SIG-M5 treated with dmso at 0.1 percent for 504 hours (cell line): Measurements from ENCODE around the gene TXNL1.

Experiments used
- DNase-seq: peaks from one replicate; lab custom pipeline; 2025; ENCODE audit not compliant: unreplicated experiment; lab: John Stamatoyannopoulos, UW

TXNL1 gene

GRCh38 chr18:56570978-56571377 lies 67.4 kb downstream of the TXNL1 start:
- DNase-seq, result no peak

DNA sequence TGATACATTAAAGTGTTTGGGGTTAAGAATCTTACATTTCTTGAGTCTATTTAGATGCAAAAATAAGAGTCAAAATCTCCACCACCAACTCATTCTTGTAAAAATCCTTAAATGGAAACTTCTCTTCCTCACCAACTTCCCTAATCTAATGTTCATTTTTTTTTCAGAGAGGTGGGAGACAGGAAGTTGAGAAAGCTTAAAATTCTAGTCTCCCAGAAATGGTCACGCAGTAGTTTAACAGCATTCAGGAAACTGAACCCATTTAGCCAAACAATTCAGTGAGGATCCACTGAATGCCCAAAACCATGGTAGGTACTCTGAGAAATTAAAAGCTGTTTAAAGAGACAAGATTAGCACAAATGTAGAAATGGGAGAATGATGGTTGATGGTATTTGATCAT lies 69.0 kb downstream of the TXNL1 start:
- peak; percentile 29 for DNase-seq

GRCh38 chr18:56568986-56569385 lies 69.4 kb downstream of the TXNL1 start:
- peak; percentile 67 for DNase-seq

DNA sequence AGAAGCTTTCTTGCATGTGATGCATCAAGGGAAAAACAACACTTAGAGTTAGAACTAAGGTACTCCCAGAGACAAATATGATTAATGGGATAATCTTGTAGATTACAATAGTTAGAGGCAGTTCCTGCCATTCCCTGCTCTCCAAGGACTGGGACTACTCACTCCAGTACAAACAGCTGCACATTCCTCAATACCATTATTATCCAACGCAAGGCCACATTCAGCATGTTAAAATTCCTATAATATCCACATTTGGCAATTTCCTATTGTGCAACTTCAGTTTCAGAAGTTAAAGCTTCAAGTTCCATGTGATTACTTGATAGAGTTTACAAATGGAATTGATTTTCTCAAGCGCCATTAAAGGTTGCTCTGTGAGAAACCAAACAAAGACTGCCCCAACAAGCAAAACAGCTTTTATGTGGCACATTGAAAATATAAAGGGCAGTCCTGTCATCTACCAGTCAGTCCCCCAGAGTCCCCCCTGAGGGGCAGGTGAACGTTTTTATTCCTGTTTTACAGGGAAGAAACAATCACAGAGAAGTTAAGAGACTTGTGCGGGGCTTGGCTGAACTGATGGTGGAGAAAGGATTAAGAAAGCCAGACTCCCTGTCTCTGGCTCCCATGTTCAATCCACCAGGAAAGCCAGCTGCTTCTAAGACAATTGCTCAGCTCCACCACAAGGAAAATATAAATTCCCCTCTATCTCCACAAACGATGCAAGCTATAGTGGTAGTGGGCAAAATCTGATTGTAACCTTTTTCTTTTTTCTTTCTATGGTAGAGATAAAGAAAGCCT lies 72.6 kb downstream of the TXNL1 start:
- DNase-seq, result no peak

DNA sequence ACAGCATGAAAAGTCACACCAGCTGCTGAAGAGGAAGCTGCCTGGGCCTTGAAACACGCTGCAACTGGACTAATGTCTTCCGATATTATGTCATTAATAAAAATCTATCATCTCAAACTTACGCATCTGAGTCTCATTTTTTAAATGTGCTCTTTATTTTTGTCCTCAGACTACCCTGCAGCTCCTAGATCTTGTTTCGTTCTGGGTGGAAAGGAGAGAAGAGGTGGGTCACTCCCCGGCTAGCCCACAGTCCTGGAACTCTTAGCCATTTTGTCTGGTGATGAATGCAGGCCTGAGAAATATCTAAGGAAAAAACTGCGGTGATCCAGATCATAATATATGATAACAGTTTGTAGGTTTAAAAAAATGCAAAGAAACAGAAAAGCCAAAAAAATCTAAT lies 73.3 kb downstream of the TXNL1 start:
- DNase-seq, result no peak

DNA sequence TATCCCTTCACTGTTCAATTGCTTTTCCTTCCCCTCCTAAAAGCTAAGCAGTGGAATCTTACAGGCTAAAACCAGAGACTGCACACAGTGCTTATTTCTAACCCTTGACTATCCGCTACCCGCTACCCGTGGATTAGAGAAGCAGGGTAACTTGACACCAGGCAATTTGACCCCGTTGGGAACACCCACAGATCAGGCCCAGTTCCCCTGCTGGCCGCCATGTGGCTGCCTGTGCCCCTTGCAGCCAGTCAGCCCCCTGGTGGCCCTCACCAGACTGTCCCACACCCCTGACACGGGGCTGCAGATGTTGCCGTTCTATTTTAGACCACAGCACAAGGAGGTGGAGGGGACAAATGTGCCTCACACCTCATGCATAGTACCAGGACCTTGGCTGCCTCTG lies 74.8 kb downstream of the TXNL1 start:
- DNase-seq, result no peak

- DNase-seq, result no peak
Observed at GRCh38 chr18:56562479-56562878, 75.9 kb downstream of the TXNL1 start.

- DNase-seq, result no peak
Observed at GRCh38 chr18:56560992-56561391, 77.4 kb downstream of the TXNL1 start.

- no peak for DNase-seq
Observed at GRCh38 chr18:56559044-56559443, 79.3 kb downstream of the TXNL1 start.

DNA sequence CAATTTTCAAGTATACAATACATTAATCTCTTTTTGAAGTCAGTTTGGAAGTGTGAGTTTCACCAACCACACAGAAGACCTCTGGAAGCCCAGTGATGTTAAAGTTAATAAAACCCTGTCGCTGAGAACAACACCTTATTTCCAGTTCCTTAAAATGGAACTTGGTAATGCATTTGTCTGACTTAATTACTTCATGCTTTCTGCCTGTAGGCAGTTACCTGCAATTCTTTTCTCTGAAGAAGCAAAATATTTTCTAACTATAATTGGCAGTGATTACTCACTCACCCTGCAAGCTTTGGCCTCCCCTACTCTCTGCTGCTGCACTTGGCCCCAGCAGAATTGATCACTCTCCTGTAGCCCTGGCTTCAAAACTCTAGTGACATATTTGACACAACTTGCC lies 81.5 kb downstream of the TXNL1 start:
- DNase-seq, result no peak

GRCh38 chr18:56550121-56550520 lies 88.3 kb downstream of the TXNL1 start:
- no peak for DNase-seq
